Neural cell (in vitro differentiated cells): ENCODE results near the gene ZIM2. TPM values are rescaled to one million over a fixed set of nuclear protein-coding genes. Genes with fewer than 3 reads are reported as not detected.

Experiments
- H2AFZ ChIP-seq: fragments of 200-600, 300-800 bp; sonication (generic), shearing (Covaris generic); 2 replicates; pipeline ENCODE4 v1.6.0; 2014; ENCODE audit warnings: low read depth, mild to moderate bottlenecking, antibody characterized with exemption, low read length, moderate library complexity
- H3F3A ChIP-seq: fragments of 200-600 bp; shearing (Covaris generic); 2 replicates; pipeline ENCODE4 v1.6.1; 2016; ENCODE audit warnings: mild to moderate bottlenecking, moderate library complexity, mixed read lengths, antibody characterized with exemption, low read length; ENCODE audit not compliant: insufficient read depth, poor library complexity, severe bottlenecking
- H3K27ac ChIP-seq: fragments of 200-600, 300-800 bp; sonication (generic), shearing (Covaris generic); 2 replicates; pipeline ENCODE4 v1.5.1; 2014; ENCODE audit warnings: mild to moderate bottlenecking, low read length, moderate library complexity
- H3K27me3 ChIP-seq: fragments of 300-800, 200-600 bp; sonication (generic), shearing (Covaris generic); 2 replicates; pipeline ENCODE4 v1.6.0; 2014; ENCODE audit warnings: mild to moderate bottlenecking, low read depth, low read length, moderate library complexity; ENCODE audit not compliant: insufficient read depth
- H3K36me3 ChIP-seq: fragments of 300-800, 200-600 bp; sonication (generic), shearing (Covaris generic); 2 replicates; pipeline ENCODE4 v1.5.1; 2014; ENCODE audit warnings: mild to moderate bottlenecking, antibody characterized with exemption, low read length, moderate library complexity; ENCODE audit not compliant: insufficient read depth
- H3K4me2 ChIP-seq: fragments of 300-800, 200-600 bp; sonication (generic), shearing (Covaris generic); 2 replicates; pipeline ENCODE4 v1.6.0; 2014; ENCODE audit warnings: mild to moderate bottlenecking, low read length
- H3K4me3 ChIP-seq: fragments of 300-800, 200-600 bp; sonication (generic), shearing (Covaris generic); 2 replicates; pipeline ENCODE4 v1.5.1; 2014; ENCODE audit warnings: mild to moderate bottlenecking, low read length, moderate library complexity
- H3K79me2 ChIP-seq: fragments of 200-600 bp; shearing (Covaris generic); replicated peaks from 2 replicates; pipeline ENCODE4 v1.6.0; 2014; ENCODE audit warnings: mild to moderate bottlenecking, low read length, moderate library complexity; ENCODE audit not compliant: insufficient read depth
- H3K9ac ChIP-seq: fragments of 300-800, 200-600 bp; sonication (generic), shearing (Covaris generic); 2 replicates; pipeline ENCODE4 v1.6.1; 2016; ENCODE audit warnings: mild to moderate bottlenecking, low read length, mixed read lengths
- H3K9me2 ChIP-seq: fragments of 200-600 bp; shearing (Covaris generic); 2 replicates; pipeline ENCODE4 v1.6.1; 2016; ENCODE audit warnings: mild to moderate bottlenecking, low read length, mixed read lengths; ENCODE audit not compliant: insufficient read depth
- H3K9me3 ChIP-seq: fragments of 200-600, 300-800 bp; sonication (generic), shearing (Covaris generic); 2 replicates; pipeline ENCODE4 v1.6.1; 2016; ENCODE audit warnings: mild to moderate bottlenecking, mixed run types, low read length, moderate library complexity, mixed read lengths
- H4K20me1 ChIP-seq: fragments of 200-600 bp; shearing (Covaris generic); 2 replicates; pipeline ENCODE4 v1.6.1; 2016; ENCODE audit warnings: mild to moderate bottlenecking, mixed run types; ENCODE audit not compliant: insufficient read depth
- EP300 ChIP-seq: fragments of 450-650 bp; conservative IDR thresholded peaks from 2 replicates; pipeline ENCODE4 v1.6.1; 2014; ENCODE audit warnings: antibody characterized with exemption, mild to moderate bottlenecking, moderate library complexity; ENCODE audit not compliant: poor library complexity, severe bottlenecking
- EZH2 ChIP-seq: fragments of 200-600, 300-800 bp; shearing (Covaris generic), sonication (generic); IDR thresholded peaks from 2 replicates; pipeline ENCODE4 v1.6.1; 2014; ENCODE audit warnings: antibody characterized with exemption, low read length, borderline replicate concordance, mild to moderate bottlenecking; ENCODE audit not compliant: insufficient read depth, poor library complexity, severe bottlenecking
- MXI1 ChIP-seq: fragments of 450-650 bp; conservative IDR thresholded peaks from 2 replicates; pipeline ENCODE4 v1.6.1; 2014; ENCODE audit warnings: antibody characterized with exemption, mild to moderate bottlenecking; ENCODE audit not compliant: poor library complexity, severe bottlenecking
- POLR2AphosphoS5 ChIP-seq: IDR thresholded peaks from 2 replicates; pipeline ENCODE4 v1.6.1; 2012
- RAD21 ChIP-seq: fragments of 450-650 bp; conservative IDR thresholded peaks from 2 replicates; pipeline ENCODE4 v1.6.1; 2014; ENCODE audit warnings: antibody characterized with exemption, mild to moderate bottlenecking, moderate library complexity
- REST ChIP-seq: IDR thresholded peaks from 2 replicates; pipeline ENCODE4 v1.6.1; 2012; ENCODE audit warnings: borderline replicate concordance
- SMC3 ChIP-seq: fragments of 450-650 bp; conservative IDR thresholded peaks from 2 replicates; pipeline ENCODE4 v1.6.1; 2014; ENCODE audit warnings: antibody characterized with exemption, mild to moderate bottlenecking, moderate library complexity; ENCODE audit not compliant: poor library complexity
- TAF1 ChIP-seq: IDR thresholded peaks from 2 replicates; pipeline ENCODE4 v1.6.1; 2012; ENCODE audit warnings: low read depth
- polyA plus RNA-seq: library from polyadenylated mRNA; depleted of rRNA; stranded (reverse); fragments of >200 nt; gene quantifications from 2 replicates; pipeline ENCODE4 v1.2.3, GENCODE V29; 2014
- TF ChIP-seq, protein P1 (sequence below): fragments of 450-650 bp; IDR thresholded peaks from 2 replicates; pipeline ENCODE4 v1.5.1; 2014; ENCODE audit warnings: antibody characterized with exemption, mild to moderate bottlenecking, moderate library complexity; ENCODE audit not compliant: poor library complexity, severe bottlenecking

ZIM2 gene
- polyA plus RNA-seq, 1 donor from 2014 or later, result not detected

DNA sequence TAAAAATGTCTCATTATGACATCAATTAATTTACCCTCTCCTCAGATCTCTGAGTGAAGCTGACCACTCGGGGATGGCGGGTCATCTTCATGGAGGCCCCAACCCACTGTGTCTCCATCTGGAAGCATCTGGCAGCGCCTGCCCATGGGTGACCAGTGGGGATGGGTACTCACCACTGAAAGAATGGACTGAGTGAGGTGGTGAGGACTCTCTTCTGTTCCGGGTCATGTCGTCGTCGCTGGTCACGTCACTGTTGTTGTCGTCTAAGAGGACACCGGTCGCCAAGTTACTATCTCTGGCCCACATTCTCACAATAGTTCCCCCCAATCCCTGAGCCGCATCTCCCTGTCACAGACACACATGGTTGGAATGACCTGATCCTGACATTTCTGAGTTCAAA, 17.1 kb downstream of the ZIM2 start:
- H4K20me1 ChIP-seq, result no peaks in the 10 kb centered on the region
- no peak overlapping the region for H3K4me3 ChIP-seq
- H3K79me2 ChIP-seq, result no peaks in the 10 kb centered on the region
- H3K36me3 ChIP-seq, result no peaks in the 10 kb centered on the region
- no peak for TF ChIP-seq MXI1
- no peak for TF ChIP-seq SMC3
- no peak for TF ChIP-seq TAF1
- TF ChIP-seq RAD21, result no peak
- TF ChIP-seq REST, result no peak
- TF ChIP-seq EP300, result no peak
- TF ChIP-seq, protein P1, sequence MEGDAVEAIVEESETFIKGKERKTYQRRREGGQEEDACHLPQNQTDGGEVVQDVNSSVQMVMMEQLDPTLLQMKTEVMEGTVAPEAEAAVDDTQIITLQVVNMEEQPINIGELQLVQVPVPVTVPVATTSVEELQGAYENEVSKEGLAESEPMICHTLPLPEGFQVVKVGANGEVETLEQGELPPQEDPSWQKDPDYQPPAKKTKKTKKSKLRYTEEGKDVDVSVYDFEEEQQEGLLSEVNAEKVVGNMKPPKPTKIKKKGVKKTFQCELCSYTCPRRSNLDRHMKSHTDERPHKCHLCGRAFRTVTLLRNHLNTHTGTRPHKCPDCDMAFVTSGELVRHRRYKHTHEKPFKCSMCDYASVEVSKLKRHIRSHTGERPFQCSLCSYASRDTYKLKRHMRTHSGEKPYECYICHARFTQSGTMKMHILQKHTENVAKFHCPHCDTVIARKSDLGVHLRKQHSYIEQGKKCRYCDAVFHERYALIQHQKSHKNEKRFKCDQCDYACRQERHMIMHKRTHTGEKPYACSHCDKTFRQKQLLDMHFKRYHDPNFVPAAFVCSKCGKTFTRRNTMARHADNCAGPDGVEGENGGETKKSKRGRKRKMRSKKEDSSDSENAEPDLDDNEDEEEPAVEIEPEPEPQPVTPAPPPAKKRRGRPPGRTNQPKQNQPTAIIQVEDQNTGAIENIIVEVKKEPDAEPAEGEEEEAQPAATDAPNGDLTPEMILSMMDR, result no peak
- no peak for TF ChIP-seq EZH2
- TF ChIP-seq POLR2AphosphoS5, result no peak
- H3K9me3 ChIP-seq, result peaks cover 19% of the 10 kb centered on the region
- H3F3A ChIP-seq, result no peaks in the 10 kb centered on the region
- no peaks in the 10 kb centered on the region for H3K27me3 ChIP-seq
- H3K9ac ChIP-seq, result no peak overlapping the region
- no peak overlapping the region for H3K4me2 ChIP-seq
- no peak overlapping the region for H3K27ac ChIP-seq
- H2AFZ ChIP-seq, result no peak overlapping the region
- no peaks in the 10 kb centered on the region for H3K9me2 ChIP-seq

- Histone ChIP-seq H3K4me3 (no peak overlapping the region), H3K9ac (no peak overlapping the region), H4K20me1 (no peaks in the 10 kb centered on the region), H3K27ac (no peak overlapping the region), H3K27me3 (no peaks in the 10 kb centered on the region), H3F3A (no peaks in the 10 kb centered on the region), H3K36me3 (no peaks in the 10 kb centered on the region), H3K4me2 (no peak overlapping the region), H3K9me3 (peaks cover 14% of the 10 kb centered on the region), H2AFZ (no peak overlapping the region), H3K9me2 (no peaks in the 10 kb centered on the region), H3K79me2 (no peaks in the 10 kb centered on the region)
- TF ChIP-seq, protein P1, result no peak
- TF ChIP-seq RAD21 (no peak), TAF1 (no peak), EZH2 (no peak)
Measured at GRCh38 chr19:56822755-56823154, 17.8 kb downstream of the ZIM2 start.
